ENCODE results near the gene CREG1. TPM values are rescaled to one million over a fixed set of nuclear protein-coding genes. Genes with fewer than 3 reads are reported as not detected.

The CREG1 gene
- polyA plus RNA-seq, 1 donor from 2014 or later: 62.9 TPM

- Histone ChIP-seq H3K4me3 (ENCODE audit: low read length) (no peak overlapping the region), H3K9me3 (ENCODE audit: low read length) (no peaks in the 10 kb centered on the region), H4K20me1 (ENCODE audit: insufficient read depth) (no peaks in the 10 kb centered on the region), H3K79me2 (replicated peaks; ENCODE audit: insufficient read depth, low read length) (no peaks in the 10 kb centered on the region), H3K9ac (ENCODE audit: low read length) (no peak overlapping the region), H3K27me3 (ENCODE audit: insufficient read depth, low read depth, low read length) (no peaks in the 10 kb centered on the region), H3K36me3 (ENCODE audit: insufficient read depth, low read length) (no peaks in the 10 kb centered on the region), H3K9me2 (ENCODE audit: insufficient read depth, low read length) (no peaks in the 10 kb centered on the region), H2AFZ (ENCODE audit: low read depth, low read length) (no peak overlapping the region), H3K27ac (ENCODE audit: low read length) (no peak overlapping the region), H3F3A (ENCODE audit: insufficient read depth, low read length, poor library complexity, severe bottlenecking) (no peaks in the 10 kb centered on the region), H3K4me2 (ENCODE audit: low read length) (no peak overlapping the region)
- TF ChIP-seq SMC3 (conservative IDR thresholded peaks at IDR 0.05; ENCODE audit: poor library complexity) (no peak), CTCF (IDR thresholded peaks at IDR 0.05; ENCODE audit: poor library complexity, severe bottlenecking) (no peak), TAF1 (IDR thresholded peaks at IDR 0.05; ENCODE audit: low read depth) (no peak), REST (IDR thresholded peaks at IDR 0.05; ENCODE audit: borderline replicate concordance) (no peak), POLR2AphosphoS5 (IDR thresholded peaks at IDR 0.05) (no peak), EP300 (conservative IDR thresholded peaks at IDR 0.05; ENCODE audit: poor library complexity, severe bottlenecking) (no peak), EZH2 (IDR thresholded peaks at IDR 0.05; ENCODE audit: borderline replicate concordance, insufficient read depth, low read length, poor library complexity, severe bottlenecking) (no peak), RAD21 (conservative IDR thresholded peaks at IDR 0.05) (no peak), MXI1 (conservative IDR thresholded peaks at IDR 0.05; ENCODE audit: poor library complexity, severe bottlenecking) (no peak)
Observed at GRCh38 chr1:167507719-167508118, 45.8 kb downstream of the CREG1 start.

GRCh38 chr1:167504467-167504827 is 49.1 kb downstream of the CREG1 start:
- H2AFZ ChIP-seq (ENCODE audit: low read depth, low read length): no peak overlapping the region
- no peak overlapping the region for H3K9ac ChIP-seq (ENCODE audit: low read length)
- no peaks in the 10 kb centered on the region for H3K9me3 ChIP-seq (ENCODE audit: low read length)
- H3K79me2 ChIP-seq (replicated peaks; ENCODE audit: insufficient read depth, low read length): no peaks in the 10 kb centered on the region
- no peaks in the 10 kb centered on the region for H3K36me3 ChIP-seq (ENCODE audit: insufficient read depth, low read length)
- H3K27me3 ChIP-seq (ENCODE audit: insufficient read depth, low read depth, low read length): no peaks in the 10 kb centered on the region
- H3K4me3 ChIP-seq (ENCODE audit: low read length): no peak overlapping the region
- H3F3A ChIP-seq (ENCODE audit: insufficient read depth, low read length, poor library complexity, severe bottlenecking): no peaks in the 10 kb centered on the region
- no peak for TF ChIP-seq TAF1 (IDR thresholded peaks at IDR 0.05; ENCODE audit: low read depth)
- TF ChIP-seq EP300 (conservative IDR thresholded peaks at IDR 0.05; ENCODE audit: poor library complexity, severe bottlenecking): no peak
- TF ChIP-seq MXI1 (conservative IDR thresholded peaks at IDR 0.05; ENCODE audit: poor library complexity, severe bottlenecking): no peak
- TF ChIP-seq POLR2AphosphoS5 (IDR thresholded peaks at IDR 0.05): no peak
- no peak for TF ChIP-seq SMC3 (conservative IDR thresholded peaks at IDR 0.05; ENCODE audit: poor library complexity)
- no peak for TF ChIP-seq REST (IDR thresholded peaks at IDR 0.05; ENCODE audit: borderline replicate concordance)
- no peak for TF ChIP-seq CTCF (IDR thresholded peaks at IDR 0.05; ENCODE audit: poor library complexity, severe bottlenecking)
- no peak for TF ChIP-seq RAD21 (conservative IDR thresholded peaks at IDR 0.05)
- no peak for TF ChIP-seq EZH2 (IDR thresholded peaks at IDR 0.05; ENCODE audit: borderline replicate concordance, insufficient read depth, low read length, poor library complexity, severe bottlenecking)
- no peaks in the 10 kb centered on the region for H3K9me2 ChIP-seq (ENCODE audit: insufficient read depth, low read length)
- H4K20me1 ChIP-seq (ENCODE audit: insufficient read depth): no peaks in the 10 kb centered on the region
- no peak overlapping the region for H3K27ac ChIP-seq (ENCODE audit: low read length)
- no peak overlapping the region for H3K4me2 ChIP-seq (ENCODE audit: low read length)
